ENCODE measurements around the gene GALC. TPM values are rescaled to one million over a fixed set of nuclear protein-coding genes. Genes with fewer than 3 reads are reported as not detected.
"Not testable (repeated sequence)": the region's sequence is repeated elsewhere in the genome, so short reads cannot be mapped to it uniquely, and the experiment has no call there.

GALC gene
- total RNA-seq, 1 donor from 2014 or later, result 47.4 TPM

DNA sequence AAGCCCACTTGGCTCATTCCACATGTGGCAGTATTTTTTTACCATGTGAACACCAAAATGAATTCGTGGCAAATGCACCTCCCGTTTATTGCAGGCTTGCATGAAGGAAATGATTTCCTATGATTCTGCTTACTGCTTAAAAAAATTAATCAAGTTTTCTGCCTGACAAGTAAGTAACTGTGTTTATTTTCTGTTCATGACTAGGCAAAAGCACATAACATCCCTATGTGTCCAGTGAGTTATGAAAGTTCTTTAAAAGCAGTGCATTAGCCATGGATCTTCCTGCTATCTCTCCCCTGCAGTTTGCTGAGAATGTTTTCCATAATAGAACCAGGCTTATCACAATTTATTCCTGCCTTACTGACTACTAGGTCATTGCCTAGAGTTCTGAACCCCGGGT, 32.3 kb upstream of the GALC start:
- TF ChIP-seq, protein P1, sequence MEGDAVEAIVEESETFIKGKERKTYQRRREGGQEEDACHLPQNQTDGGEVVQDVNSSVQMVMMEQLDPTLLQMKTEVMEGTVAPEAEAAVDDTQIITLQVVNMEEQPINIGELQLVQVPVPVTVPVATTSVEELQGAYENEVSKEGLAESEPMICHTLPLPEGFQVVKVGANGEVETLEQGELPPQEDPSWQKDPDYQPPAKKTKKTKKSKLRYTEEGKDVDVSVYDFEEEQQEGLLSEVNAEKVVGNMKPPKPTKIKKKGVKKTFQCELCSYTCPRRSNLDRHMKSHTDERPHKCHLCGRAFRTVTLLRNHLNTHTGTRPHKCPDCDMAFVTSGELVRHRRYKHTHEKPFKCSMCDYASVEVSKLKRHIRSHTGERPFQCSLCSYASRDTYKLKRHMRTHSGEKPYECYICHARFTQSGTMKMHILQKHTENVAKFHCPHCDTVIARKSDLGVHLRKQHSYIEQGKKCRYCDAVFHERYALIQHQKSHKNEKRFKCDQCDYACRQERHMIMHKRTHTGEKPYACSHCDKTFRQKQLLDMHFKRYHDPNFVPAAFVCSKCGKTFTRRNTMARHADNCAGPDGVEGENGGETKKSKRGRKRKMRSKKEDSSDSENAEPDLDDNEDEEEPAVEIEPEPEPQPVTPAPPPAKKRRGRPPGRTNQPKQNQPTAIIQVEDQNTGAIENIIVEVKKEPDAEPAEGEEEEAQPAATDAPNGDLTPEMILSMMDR (IDR thresholded peaks at IDR 0.05), result no peak
- no peaks in the 10 kb centered on the region for H3K27me3 ChIP-seq
- H3K27ac ChIP-seq, result no peak overlapping the region
- DNase-seq (no peak), ATAC-seq (no peak)
- peaks cover 7% of the 10 kb centered on the region for H3K4me1 ChIP-seq
- no peak overlapping the region for H3K4me3 ChIP-seq
- H3K9me3 ChIP-seq, result no peaks in the 10 kb centered on the region
- H3K36me3 ChIP-seq, result no peaks in the 10 kb centered on the region
- intact Hi-C loops (cut with DNase I), result no loop called here

DNA sequence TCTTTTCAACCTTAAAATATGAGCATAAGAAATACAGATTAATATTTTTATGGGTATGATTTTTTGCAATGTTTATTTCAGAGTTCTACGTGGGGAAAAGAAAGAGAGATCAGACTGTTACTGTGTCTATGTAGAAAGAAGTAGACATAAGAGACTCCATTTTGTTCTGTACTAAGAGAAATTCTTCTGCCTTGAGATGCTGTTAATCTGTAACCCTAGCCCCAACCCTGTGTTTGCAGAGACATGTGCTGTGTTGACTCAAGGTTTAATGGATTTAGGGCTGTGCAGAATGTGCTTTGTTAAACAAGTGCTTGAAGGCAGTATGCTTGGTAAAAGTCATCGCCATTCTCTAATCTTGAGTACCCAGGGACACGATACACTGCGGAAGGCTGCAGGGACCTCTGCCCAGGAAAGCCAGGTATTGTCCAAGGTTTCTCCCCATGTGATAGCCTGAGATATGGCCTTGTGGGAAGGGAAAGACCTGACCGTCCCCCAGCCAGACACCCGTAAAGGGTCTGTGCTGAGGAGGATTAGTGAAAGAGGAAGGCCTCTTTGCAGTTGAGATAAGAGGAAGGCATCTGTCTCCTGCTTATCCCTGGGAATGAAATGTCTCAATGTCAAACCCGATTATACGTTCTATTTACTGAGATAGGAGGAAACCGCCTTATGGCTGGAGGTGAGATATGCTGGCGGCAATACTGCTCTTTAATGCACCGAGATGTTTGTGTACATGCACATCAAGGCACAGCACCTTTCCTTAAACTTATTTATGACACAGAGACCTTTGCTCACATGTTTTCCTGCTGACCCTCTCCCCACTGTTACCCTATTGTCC, 31.5 kb upstream of the GALC start:
- H3K9me3 ChIP-seq; H3K36me3 ChIP-seq; intact Hi-C loops (cut with DNase I); H3K27me3 ChIP-seq; DNase-seq; H3K4me1 ChIP-seq; ATAC-seq; H3K4me3 ChIP-seq; H3K27ac ChIP-seq: not testable (repeated sequence)

DNA sequence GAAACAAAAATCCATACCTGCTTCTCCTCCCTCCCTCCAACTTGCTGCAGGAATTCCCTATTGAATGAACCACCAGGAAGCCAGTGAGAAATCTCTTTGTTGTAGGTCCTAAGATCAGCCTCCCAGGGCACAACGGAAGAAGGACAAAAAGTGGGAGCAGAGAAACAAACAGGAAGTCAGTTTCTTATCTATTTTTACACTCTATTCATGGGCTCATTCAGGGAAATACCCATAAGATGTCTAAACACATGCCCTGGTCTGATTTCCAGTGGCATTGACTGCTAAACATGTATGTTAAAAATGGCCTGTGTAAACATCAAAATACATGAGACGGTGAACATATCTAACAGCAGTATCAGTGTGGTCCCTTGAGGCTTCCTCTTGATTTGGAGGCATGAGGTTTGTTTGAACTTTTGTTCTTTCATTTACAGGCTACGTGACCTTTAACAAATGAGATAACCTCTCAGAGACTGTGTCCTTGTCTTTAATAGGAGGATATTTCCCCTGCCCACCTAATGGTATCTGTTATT, 30.7 kb upstream of the GALC start:
- H3K4me1 ChIP-seq, result peaks cover 7% of the 10 kb centered on the region
- no peak overlapping the region for H3K4me3 ChIP-seq
- intact Hi-C loops (cut with DNase I), result no loop called here
- TF ChIP-seq, protein P1 (IDR thresholded peaks at IDR 0.05), result no peak
- no peaks in the 10 kb centered on the region for H3K36me3 ChIP-seq
- peak overlapping the region; percentile 3 for H3K27ac ChIP-seq
- no peaks in the 10 kb centered on the region for H3K27me3 ChIP-seq
- no peaks in the 10 kb centered on the region for H3K9me3 ChIP-seq
- DNase-seq, result no peak
- no peak for ATAC-seq

DNA sequence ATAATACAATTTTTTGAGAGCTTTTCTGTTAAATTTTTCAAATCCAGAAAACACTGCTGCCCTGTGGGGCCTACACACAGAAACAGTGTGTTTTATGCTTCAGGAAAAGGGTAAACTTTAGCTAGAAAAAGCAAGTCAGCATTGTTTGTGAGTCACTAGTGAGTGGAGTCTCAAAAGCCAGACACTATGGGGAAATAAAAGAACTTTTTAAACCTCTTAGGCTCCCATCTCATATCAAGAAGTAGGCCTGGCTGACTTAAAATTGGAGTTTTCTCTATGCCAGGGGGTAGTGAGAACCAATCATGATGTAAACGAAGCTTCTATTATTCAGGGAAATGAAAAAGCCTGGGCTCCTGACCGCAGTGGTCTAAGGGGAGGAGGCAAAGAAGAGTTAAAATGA, 24.6 kb upstream of the GALC start:
- DNase-seq, result no peak
- Histone ChIP-seq H3K36me3 (no peaks in the 10 kb centered on the region), H3K4me1 (no peaks in the 10 kb centered on the region), H3K27me3 (no peaks in the 10 kb centered on the region), H3K9me3 (no peaks in the 10 kb centered on the region), H3K27ac (no peak overlapping the region), H3K4me3 (no peak overlapping the region)
- intact Hi-C loops (cut with DNase I), result loop anchor here (10.0 kb wide), 1 partner anchor 147 kb away; no protein-coding TSS in a partner anchor
- ATAC-seq, result no peak
- TF ChIP-seq, protein P1 (IDR thresholded peaks at IDR 0.05), result no peak

DNA sequence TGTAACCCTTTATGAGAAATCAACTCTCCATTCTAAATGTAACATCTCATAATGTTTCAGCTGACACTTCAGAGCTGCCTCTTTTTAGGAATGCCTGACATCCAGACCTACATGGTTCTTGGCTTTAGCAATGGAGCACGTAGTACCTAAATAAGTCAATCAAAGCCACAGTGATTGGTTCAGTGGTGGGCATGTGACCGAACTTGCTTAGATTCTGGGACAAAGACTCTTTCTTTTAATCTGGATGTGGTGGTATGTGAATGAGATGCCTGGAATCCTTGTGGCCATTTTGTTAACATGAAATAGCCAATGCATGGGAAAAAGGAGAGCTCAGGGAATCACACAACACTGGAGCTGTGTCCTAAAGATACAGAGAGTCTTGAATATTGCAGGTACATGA, 23.8 kb upstream of the GALC start:
- H3K4me3 ChIP-seq, result no peak overlapping the region
- intact Hi-C loops (cut with DNase I), result loop anchor here (10.0 kb wide), 1 partner anchor 148 kb away; no protein-coding TSS in a partner anchor
- no peaks in the 10 kb centered on the region for H3K27me3 ChIP-seq
- no peak overlapping the region for H3K27ac ChIP-seq
- TF ChIP-seq, protein P1 (IDR thresholded peaks at IDR 0.05), result no peak
- ATAC-seq (no peak), DNase-seq (no peak)
- no peaks in the 10 kb centered on the region for H3K9me3 ChIP-seq
- H3K4me1 ChIP-seq, result no peaks in the 10 kb centered on the region
- H3K36me3 ChIP-seq, result no peaks in the 10 kb centered on the region

DNA sequence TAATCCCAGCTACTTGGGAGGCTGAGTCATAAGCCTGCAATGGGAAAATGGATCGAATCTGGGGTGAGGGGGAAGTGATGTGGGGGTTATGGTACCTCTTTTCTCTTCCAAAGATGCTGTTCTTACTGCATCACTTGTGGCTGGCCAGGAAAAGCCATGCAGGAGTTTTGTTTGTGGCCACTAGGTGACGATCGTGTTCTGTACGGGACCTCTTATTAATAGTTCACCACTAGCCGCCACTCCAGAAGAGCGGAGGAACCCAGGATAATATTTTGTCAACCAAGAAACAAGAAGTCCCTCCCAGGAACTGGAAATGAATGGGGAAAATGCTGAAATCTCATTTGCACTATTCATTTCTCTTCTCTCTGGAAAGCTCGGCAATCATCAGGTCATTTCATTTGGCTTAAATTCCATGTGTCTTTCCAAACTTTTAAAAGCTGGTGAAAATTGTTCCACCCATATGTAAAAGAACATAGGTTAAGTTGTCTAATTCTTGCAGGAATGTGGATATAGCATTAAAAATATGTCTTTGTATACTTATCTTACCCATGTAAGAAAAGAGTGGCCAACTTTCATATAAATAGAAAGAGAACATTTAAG, 20.9 kb upstream of the GALC start:
- peak; percentile 99 for ATAC-seq
- H3K4me1 ChIP-seq, result no peaks in the 10 kb centered on the region
- H3K9me3 ChIP-seq, result no peaks in the 10 kb centered on the region
- intact Hi-C loops (cut with DNase I), result loop anchor here (10.0 kb wide), 1 partner anchor 151 kb away; no protein-coding TSS in a partner anchor
- H3K27me3 ChIP-seq, result no peaks in the 10 kb centered on the region
- no peaks in the 10 kb centered on the region for H3K36me3 ChIP-seq
- TF ChIP-seq, protein P1 (IDR thresholded peaks at IDR 0.05), result peak; percentile 88
- DNase-seq, result peak; percentile 64
- no peak overlapping the region for H3K27ac ChIP-seq
- no peak overlapping the region for H3K4me3 ChIP-seq
